HG03135 (cell line): ENCODE results near the gene POLDIP2.

Experiments used
- ATAC-seq: cut with Tn5 transposase; IDR thresholded peaks from one replicate; pipeline ENCODE4 v1.9.1; 2021; ENCODE audit warnings: mild to moderate bottlenecking, moderate library complexity; ENCODE audit not compliant: unreplicated experiment

The POLDIP2 gene

GRCh38 chr17:28317966-28318758 lies 39.2 kb downstream of the POLDIP2 start:
- peak; percentile 3 for ATAC-seq

GRCh38 chr17:28317099-28317965 lies 40.0 kb downstream of the POLDIP2 start:
- ATAC-seq, result no peak

- no peak for ATAC-seq
Observed at GRCh38 chr17:28315846-28316705, 41.3 kb downstream of the POLDIP2 start.

- no peak for ATAC-seq
Observed at GRCh38 chr17:28313841-28314240, 43.5 kb downstream of the POLDIP2 start.

GRCh38 chr17:28306954-28307401 lies 50.3 kb downstream of the POLDIP2 start:
- ATAC-seq, result no peak

- ATAC-seq, result no peak
Observed at GRCh38 chr17:28298449-28298848, 58.9 kb downstream of the POLDIP2 start.
